AG04450 (cell line): ENCODE results near the gene SEH1L. TPM values are rescaled to one million over a fixed set of nuclear protein-coding genes. Genes with fewer than 3 reads are reported as not detected.

Experiments used
- CTCF ChIA-PET: fragments of 300-600, 350-600 bp; formaldehyde crosslinking; extraction: SDS; loops from one replicate; lab custom pipeline; 2022; ENCODE audit warnings: antibody characterized with exemption, inconsistent platforms; lab: Charles Lee
- POLR2A ChIA-PET: fragments of 350-600 bp; formaldehyde crosslinking; extraction: SDS; loops from one replicate; lab custom pipeline; 2021; ENCODE audit warnings: antibody characterized with exemption, inconsistent platforms; lab: Yijun Ruan, JAX
- DNase-seq: peaks from one replicate; pipeline ENCODE4 v3.0.0-alpha.2; 2011; ENCODE audit warnings: low read depth, low spot score
- H3K27ac ChIP-seq: one replicate; pipeline ENCODE4 v1.5.1; 2012; ENCODE audit warnings: low read depth, low read length, control low read depth
- H3K27me3 ChIP-seq: one replicate; pipeline ENCODE4 v1.6.0; 2012; ENCODE audit warnings: low read length; ENCODE audit not compliant: control insufficient read depth, insufficient read depth
- H3K4me3 ChIP-seq: 2 replicates; pipeline ENCODE4 v1.5.1; 2011; ENCODE audit warnings: mild to moderate bottlenecking, low read depth, low read length, control low read depth
- H3K9me3 ChIP-seq: 2 replicates; pipeline ENCODE4 v1.5.1; 2012; ENCODE audit warnings: low read length; ENCODE audit not compliant: control insufficient read depth, insufficient read depth
- CTCF ChIP-seq: IDR thresholded peaks from 2 replicates; pipeline ENCODE4 v1.5.1; 2011; ENCODE audit warnings: low read depth, low read length, control low read depth, inconsistent platforms
- polyA plus RNA-seq: library from polyadenylated mRNA; depleted of rRNA; stranded (reverse); fragments of >200 nt; gene quantifications from 2 replicates; pipeline ENCODE4 v1.2.3, GENCODE V29; 2011

SEH1L gene
- polyA plus RNA-seq, 1 experiment: 54.6 TPM

GRCh38 chr18:13014232-13014631, 66.4 kb downstream of the SEH1L start:
- no peak for DNase-seq
- H3K4me3 ChIP-seq: no peak overlapping the region
- no peaks in the 10 kb centered on the region for H3K9me3 ChIP-seq
- no peak overlapping the region for H3K27ac ChIP-seq
- no peak for TF ChIP-seq CTCF
- POLR2A ChIA-PET: no interaction called here
- CTCF ChIA-PET: interaction anchor here (0.6 to 2.3 kb wide), 2 partner anchors 11 to 12 kb away, joined by 3 to 12 read pairs; no protein-coding TSS in a partner anchor
- no peaks in the 10 kb centered on the region for H3K27me3 ChIP-seq

- Histone ChIP-seq H3K9me3 (no peaks in the 10 kb centered on the region), H3K4me3 (no peak overlapping the region), H3K27ac (no peak overlapping the region), H3K27me3 (no peaks in the 10 kb centered on the region)
- TF ChIP-seq CTCF: no peak
- CTCF ChIA-PET: interaction anchor here (2.3 kb wide), 1 partner anchor 11 kb away, joined by 12 read pairs; no protein-coding TSS in a partner anchor
- POLR2A ChIA-PET: no interaction called here
- no peak for DNase-seq
Observed at GRCh38 chr18:13014818-13015217, 67.0 kb downstream of the SEH1L start.

DNA sequence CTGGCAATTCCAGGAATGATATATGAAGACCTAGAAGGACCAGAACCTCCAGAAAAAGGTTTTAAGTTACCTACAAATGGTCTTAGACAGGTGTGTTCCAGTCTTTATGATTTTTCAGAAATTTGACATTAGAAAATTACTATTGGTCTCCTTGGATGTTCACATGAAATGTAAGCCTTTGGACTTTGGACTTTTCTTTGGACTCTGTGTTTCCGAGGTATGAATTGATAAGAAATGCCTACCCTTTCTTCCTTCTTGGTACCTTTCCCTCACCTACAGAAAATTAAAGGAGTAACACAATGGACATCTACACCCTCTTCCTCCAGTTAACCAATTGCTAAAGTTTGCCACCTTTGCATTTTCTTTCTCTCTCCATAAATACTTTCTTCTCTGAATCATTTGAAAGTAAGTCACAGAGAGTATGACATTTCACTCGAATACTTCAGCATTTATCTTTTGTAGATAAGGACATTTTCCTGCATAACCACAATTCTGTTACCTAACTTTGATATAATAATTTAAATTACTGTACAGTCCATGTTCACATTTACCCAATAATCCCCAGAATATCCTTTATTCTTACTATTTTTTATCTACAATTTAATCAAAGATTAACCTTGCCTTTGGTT, 69.5 kb downstream of the SEH1L start:
- H3K4me3 ChIP-seq: no peak overlapping the region
- no peak for TF ChIP-seq CTCF
- no peaks in the 10 kb centered on the region for H3K9me3 ChIP-seq
- DNase-seq: no peak
- H3K27me3 ChIP-seq: no peaks in the 10 kb centered on the region
- CTCF ChIA-PET: no interaction called here
- POLR2A ChIA-PET: no interaction called here
- H3K27ac ChIP-seq: no peak overlapping the region

DNA sequence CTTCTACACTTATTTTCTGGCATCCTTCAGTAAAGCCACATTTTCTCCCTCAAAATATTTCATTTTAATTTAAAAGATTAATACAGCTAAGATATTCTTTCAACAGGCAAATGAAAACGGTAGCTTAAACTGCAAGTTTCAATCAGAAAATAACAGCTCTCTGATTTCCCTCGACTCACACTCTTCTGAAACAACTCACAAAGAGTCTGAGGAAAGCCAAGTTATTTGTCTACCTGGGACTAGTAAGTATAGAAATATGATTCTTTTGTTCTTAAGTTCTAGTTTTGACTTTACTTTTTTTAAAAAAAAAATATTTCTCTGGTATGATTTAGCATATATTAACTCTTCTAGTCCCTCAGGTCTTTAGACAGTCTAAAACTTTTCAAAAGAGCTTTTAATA, 70.6 kb downstream of the SEH1L start:
- POLR2A ChIA-PET: no interaction called here
- Histone ChIP-seq H3K27ac (no peak overlapping the region), H3K27me3 (no peaks in the 10 kb centered on the region), H3K9me3 (no peaks in the 10 kb centered on the region), H3K4me3 (no peak overlapping the region)
- no peak for DNase-seq
- CTCF ChIA-PET: no interaction called here
- TF ChIP-seq CTCF: no peak

- ChIA-PET POLR2A (no interaction called here), CTCF (no interaction called here)
- DNase-seq: no peak
- TF ChIP-seq CTCF: no peak
- Histone ChIP-seq H3K4me3 (no peak overlapping the region), H3K27ac (no peak overlapping the region), H3K9me3 (no peaks in the 10 kb centered on the region), H3K27me3 (no peaks in the 10 kb centered on the region)
Observed at GRCh38 chr18:13019301-13019700, 71.5 kb downstream of the SEH1L start.
